ENCODE measurements around the gene PRKCG.
"Not testable (repeated sequence)": the region's sequence is repeated elsewhere in the genome, so short reads cannot be mapped to it uniquely, and the experiment has no call there.

PRKCG gene

GRCh38 chr19:53945998-53946397, 64.0 kb downstream of the PRKCG start:
- no peak for DNase-seq

- no peak for DNase-seq
Measured at GRCh38 chr19:53947624-53948023, 65.6 kb downstream of the PRKCG start.

GRCh38 chr19:53948611-53949010, 66.6 kb downstream of the PRKCG start:
- DNase-seq: not testable (repeated sequence)

DNA sequence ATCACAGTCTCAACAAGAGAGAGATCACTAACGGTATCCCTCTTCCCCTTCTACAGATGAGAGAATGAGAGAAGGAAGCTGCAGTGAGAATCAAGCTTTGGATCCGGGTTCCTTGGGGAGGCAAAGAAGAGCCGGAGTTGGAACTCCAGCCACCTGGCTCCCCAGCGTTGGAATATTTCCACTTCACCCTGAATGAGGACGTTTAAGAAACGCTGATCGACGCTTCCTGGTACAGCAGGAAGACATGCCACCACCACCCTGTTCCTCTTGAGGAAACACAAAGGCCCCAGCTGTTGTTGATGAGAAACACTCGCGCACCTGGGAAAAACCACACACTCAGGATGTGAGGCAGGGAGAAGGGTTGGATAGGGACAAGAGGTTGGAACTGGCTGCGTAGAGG, 69.4 kb downstream of the PRKCG start:
- DNase-seq: no peak

DNA sequence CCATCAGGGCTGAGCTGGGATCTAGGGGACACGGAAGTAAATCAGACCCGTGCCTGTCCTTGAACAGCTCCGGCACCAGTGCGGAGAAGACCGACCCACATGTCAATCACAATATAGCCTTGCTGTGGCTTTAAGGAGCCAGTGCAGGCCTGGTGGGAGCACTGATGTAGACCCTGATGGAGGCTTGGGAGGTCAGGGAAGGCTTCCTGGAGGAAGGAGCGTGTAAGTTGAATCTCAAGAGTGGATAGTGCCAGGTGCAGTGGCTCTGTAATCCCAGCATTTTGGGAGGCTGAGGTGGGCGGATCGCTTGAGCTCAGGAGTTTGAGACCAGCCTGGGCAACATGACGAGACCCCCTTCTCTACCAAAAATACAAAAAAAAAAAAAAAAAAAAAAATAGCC, 70.0 kb downstream of the PRKCG start:
- no peak for DNase-seq

DNA sequence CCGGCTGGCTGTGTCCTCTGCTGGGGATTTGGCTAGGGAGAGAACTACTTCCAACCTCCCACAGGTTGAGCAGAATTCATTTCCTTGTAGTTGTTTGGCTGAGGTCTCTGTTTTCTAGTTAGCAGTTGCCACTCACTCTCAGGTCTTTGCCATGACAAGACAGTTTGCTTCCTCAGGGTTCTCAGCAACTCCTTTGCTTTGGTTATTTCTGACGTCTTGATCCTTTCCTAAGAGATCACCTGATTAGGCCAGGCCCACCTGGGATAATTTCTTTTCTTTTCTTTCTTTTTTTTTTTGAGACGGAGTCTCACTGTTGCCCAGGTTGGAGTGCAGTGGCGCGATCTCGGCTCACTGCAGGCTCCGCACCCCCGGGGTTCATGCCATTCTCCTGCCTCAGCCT, 71.4 kb downstream of the PRKCG start:
- no peak for DNase-seq

All from T1000 (cell line).